OCI-LY1 (cell line): Measurements from ENCODE around the gene REC114.

ENCODE experiments used
- H2AFZ ChIP-seq: fragments of 200-600 bp; sonication (generic), shearing (Covaris generic); 2 replicates; pipeline ENCODE4 v1.6.0; 2014; ENCODE audit warnings: antibody characterized with exemption, mild to moderate bottlenecking, low read length
- H3F3A ChIP-seq: fragments of 200-600 bp; sonication (generic), shearing (Covaris generic); 2 replicates; pipeline ENCODE4 v1.6.0; 2014; ENCODE audit warnings: mild to moderate bottlenecking, antibody characterized with exemption, low read length, moderate library complexity; ENCODE audit not compliant: insufficient read depth
- H3K27ac ChIP-seq: fragments of 200-600 bp; sonication (generic); 2 replicates; pipeline ENCODE4 v1.5.1; 2014; ENCODE audit warnings: low read length, mixed run types, mild to moderate bottlenecking, low read depth; ENCODE audit not compliant: poor library complexity, severe bottlenecking
- H3K27me3 ChIP-seq: fragments of 200-600 bp; sonication (generic); 2 replicates; pipeline ENCODE4 v1.6.0; 2014; ENCODE audit warnings: antibody characterized with exemption, mild to moderate bottlenecking, low read length, moderate library complexity; ENCODE audit not compliant: insufficient read depth
- H3K36me3 ChIP-seq: fragments of 200-600 bp; sonication (generic); 2 replicates; pipeline ENCODE4 v1.6.1; 2014; ENCODE audit warnings: mild to moderate bottlenecking, antibody characterized with exemption, low read length, moderate library complexity, mixed read lengths; ENCODE audit not compliant: insufficient read depth
- H3K4me1 ChIP-seq: fragments of 200-600 bp; sonication (generic); 2 replicates; pipeline ENCODE4 v1.5.1; 2014; ENCODE audit warnings: mild to moderate bottlenecking, low read length, moderate library complexity; ENCODE audit not compliant: insufficient read depth, severe bottlenecking
- H3K4me2 ChIP-seq: fragments of 200-600 bp; sonication (generic), shearing (Covaris generic); 2 replicates; pipeline ENCODE4 v1.6.1; 2014; ENCODE audit warnings: low read length
- H3K4me3 ChIP-seq: fragments of 200-600 bp; sonication (generic); 2 replicates; pipeline ENCODE4 v1.5.1; 2014; ENCODE audit warnings: low read length, low read depth, mild to moderate bottlenecking, mixed read lengths; ENCODE audit not compliant: poor library complexity, severe bottlenecking
- H3K79me2 ChIP-seq: fragments of 200-600 bp; shearing (Covaris generic); 2 replicates; pipeline ENCODE4 v1.6.1; 2016; ENCODE audit warnings: mixed run types, low read length, mixed read lengths; ENCODE audit not compliant: insufficient read depth
- H3K9ac ChIP-seq: fragments of 200-600 bp; sonication (generic), shearing (Covaris generic); 2 replicates; pipeline ENCODE4 v1.6.1; 2014; ENCODE audit warnings: mild to moderate bottlenecking, low read length, mixed read lengths
- H3K9me2 ChIP-seq: fragments of 200-600 bp; sonication (generic), shearing (Covaris generic); 2 replicates; pipeline ENCODE4 v1.6.1; 2014; ENCODE audit warnings: low read depth, mild to moderate bottlenecking, low read length, mixed read lengths
- H3K9me3 ChIP-seq: fragments of 200-600 bp; shearing (Covaris generic); 2 replicates; pipeline ENCODE4 v1.6.1; 2014; ENCODE audit warnings: low read length, mixed read lengths
- H4K20me1 ChIP-seq: fragments of 200-600 bp; sonication (generic), shearing (Covaris generic); 2 replicates; pipeline ENCODE4 v1.6.0; 2016; ENCODE audit warnings: mild to moderate bottlenecking, low read length; ENCODE audit not compliant: insufficient read depth
- CTCF ChIP-seq: fragments of 200-600 bp; sonication (generic), shearing (Covaris generic); IDR thresholded peaks from 2 replicates; pipeline ENCODE4 v1.5.1; 2017; ENCODE audit warnings: mild to moderate bottlenecking, antibody characterized with exemption, low read length, moderate library complexity, mixed read lengths
- EZH2 ChIP-seq: fragments of 200-600 bp; sonication (generic), shearing (Covaris generic); IDR thresholded peaks from 2 replicates; pipeline ENCODE4 v1.8.0; 2017; ENCODE audit warnings: borderline replicate concordance, mixed run types, mild to moderate bottlenecking, antibody characterized with exemption, low read length, moderate library complexity, mixed read lengths

Gene REC114

GRCh38 chr15:73608475-73608874 lies 165.5 kb downstream of the REC114 start:
- H3K4me3 ChIP-seq = no peak overlapping the region
- H3K4me1 ChIP-seq = no peaks in the 10 kb centered on the region
- TF ChIP-seq EZH2 (no peak), CTCF (no peak)
- H3K9ac ChIP-seq = no peak overlapping the region
- peaks cover 74% of the 10 kb centered on the region for H3K79me2 ChIP-seq
- no peaks in the 10 kb centered on the region for H4K20me1 ChIP-seq
- no peak overlapping the region for H3K4me2 ChIP-seq
- H3F3A ChIP-seq = no peaks in the 10 kb centered on the region
- no peaks in the 10 kb centered on the region for H3K27me3 ChIP-seq
- no peaks in the 10 kb centered on the region for H3K9me3 ChIP-seq
- no peaks in the 10 kb centered on the region for H3K36me3 ChIP-seq
- no peaks in the 10 kb centered on the region for H3K9me2 ChIP-seq
- H3K27ac ChIP-seq = no peak overlapping the region
- no peak overlapping the region for H2AFZ ChIP-seq

- Histone ChIP-seq H3K4me2 (no peak overlapping the region), H3K9me2 (no peaks in the 10 kb centered on the region), H3K79me2 (peaks cover 74% of the 10 kb centered on the region), H3K9me3 (no peaks in the 10 kb centered on the region), H4K20me1 (no peaks in the 10 kb centered on the region), H3K27ac (no peak overlapping the region), H3F3A (no peaks in the 10 kb centered on the region), H3K27me3 (no peaks in the 10 kb centered on the region), H3K9ac (no peak overlapping the region), H3K4me3 (no peak overlapping the region), H3K4me1 (no peaks in the 10 kb centered on the region), H2AFZ (no peak overlapping the region), H3K36me3 (no peaks in the 10 kb centered on the region)
- TF ChIP-seq CTCF = no peak
Measured at GRCh38 chr15:73608941-73609340, 166.0 kb downstream of the REC114 start.
